B cell (primary cell): ENCODE results near the gene IGFL4.

Experiments
- EZH2 ChIP-seq: IDR thresholded peaks from 2 replicates; pipeline ENCODE4 v1.6.1; 2012; ENCODE audit warnings: borderline replicate concordance, low read depth, mild to moderate bottlenecking, moderate library complexity, low read length; ENCODE audit not compliant: insufficient read depth, poor library complexity, severe bottlenecking
- TF ChIP-seq, protein P1 (sequence below): fragments of 200-600 bp; IDR thresholded peaks from one replicate; pipeline ENCODE4 v1.8.0; 2022; ENCODE audit warnings: antibody characterized with exemption, mild to moderate bottlenecking

DNA sequence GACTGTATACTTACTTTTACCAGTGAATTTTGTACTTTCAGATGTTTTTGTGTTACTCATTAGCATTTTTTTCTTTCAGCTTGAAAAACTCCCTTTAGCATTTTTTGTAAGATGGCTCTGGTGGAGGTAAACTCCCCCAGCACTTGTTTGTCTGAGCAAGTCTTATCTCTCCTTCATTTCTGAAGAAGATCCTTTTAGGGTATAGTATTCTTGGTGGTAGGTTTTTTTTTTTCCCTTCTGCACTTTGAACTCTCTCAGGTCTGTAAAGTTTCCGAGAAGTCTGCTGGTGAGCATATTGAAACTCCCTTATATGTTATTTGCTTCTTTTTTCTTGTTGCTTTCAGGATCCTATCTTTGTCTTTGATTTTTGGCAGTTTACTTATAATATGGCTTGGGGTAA, 48.6 kb upstream of the IGFL4 start:
- TF ChIP-seq, protein P1, sequence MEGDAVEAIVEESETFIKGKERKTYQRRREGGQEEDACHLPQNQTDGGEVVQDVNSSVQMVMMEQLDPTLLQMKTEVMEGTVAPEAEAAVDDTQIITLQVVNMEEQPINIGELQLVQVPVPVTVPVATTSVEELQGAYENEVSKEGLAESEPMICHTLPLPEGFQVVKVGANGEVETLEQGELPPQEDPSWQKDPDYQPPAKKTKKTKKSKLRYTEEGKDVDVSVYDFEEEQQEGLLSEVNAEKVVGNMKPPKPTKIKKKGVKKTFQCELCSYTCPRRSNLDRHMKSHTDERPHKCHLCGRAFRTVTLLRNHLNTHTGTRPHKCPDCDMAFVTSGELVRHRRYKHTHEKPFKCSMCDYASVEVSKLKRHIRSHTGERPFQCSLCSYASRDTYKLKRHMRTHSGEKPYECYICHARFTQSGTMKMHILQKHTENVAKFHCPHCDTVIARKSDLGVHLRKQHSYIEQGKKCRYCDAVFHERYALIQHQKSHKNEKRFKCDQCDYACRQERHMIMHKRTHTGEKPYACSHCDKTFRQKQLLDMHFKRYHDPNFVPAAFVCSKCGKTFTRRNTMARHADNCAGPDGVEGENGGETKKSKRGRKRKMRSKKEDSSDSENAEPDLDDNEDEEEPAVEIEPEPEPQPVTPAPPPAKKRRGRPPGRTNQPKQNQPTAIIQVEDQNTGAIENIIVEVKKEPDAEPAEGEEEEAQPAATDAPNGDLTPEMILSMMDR: no peak
- TF ChIP-seq EZH2: no peak
